Middle frontal gyrus (tissue), 1 donor: ENCODE data around the gene KLHDC10.
"Not testable (repeated sequence)": the region's sequence is repeated elsewhere in the genome, so short reads cannot be mapped to it uniquely, and the experiment has no call there.

Source experiments
- DNase-seq: peaks from one replicate; pipeline ENCODE4 v3.0.0-alpha.2; 2015; ENCODE audit warnings: low spot score; ENCODE audit errors: extremely low spot score

The KLHDC10 gene

DNA sequence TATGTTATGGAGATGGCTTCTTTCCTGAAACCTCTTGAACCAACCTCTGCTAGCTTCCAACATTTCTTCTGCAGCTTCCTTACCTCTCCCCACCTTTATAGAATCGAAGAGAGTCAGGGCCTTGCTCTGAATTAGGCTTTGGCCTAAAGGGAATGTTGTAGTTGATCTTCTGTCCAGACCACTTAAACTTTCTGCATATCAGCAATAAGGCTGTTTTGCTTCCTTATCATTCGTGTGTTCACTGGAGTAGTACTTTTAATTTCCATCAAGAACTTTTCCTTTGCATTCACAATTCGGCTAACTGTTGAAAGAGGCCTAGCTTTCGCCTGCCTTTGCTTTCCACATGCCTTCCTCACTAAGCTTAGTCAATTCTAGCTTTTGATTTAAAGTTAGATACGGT lies 48.0 kb downstream of the KLHDC10 start:
- DNase-seq: no peak

GRCh38 chr7:130118801-130119200 lies 48.5 kb downstream of the KLHDC10 start:
- DNase-seq: no peak

DNA sequence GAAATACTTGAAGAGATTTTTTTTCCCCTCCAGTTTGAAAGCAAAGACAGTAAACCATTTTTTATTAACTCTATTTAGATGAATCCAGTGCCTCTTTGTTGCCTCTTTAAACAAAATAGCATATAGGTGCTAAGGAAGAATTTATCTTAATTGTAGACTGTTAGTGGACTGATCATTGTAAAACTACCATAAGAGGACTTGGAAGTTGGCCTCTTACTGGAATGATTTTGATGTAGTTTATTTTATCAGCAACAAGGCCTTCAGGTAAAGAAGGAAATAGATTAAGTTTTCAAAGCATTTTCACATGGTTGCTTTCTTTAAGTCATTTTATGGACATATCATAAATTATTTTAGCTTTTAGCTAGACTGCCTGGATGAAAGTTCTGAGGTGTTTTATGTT lies 53.2 kb downstream of the KLHDC10 start:
- no peak for DNase-seq

GRCh38 chr7:130124711-130125110 lies 54.4 kb downstream of the KLHDC10 start:
- DNase-seq: no peak

- not testable (repeated sequence) for DNase-seq
These were observed 56.5 kb downstream of the KLHDC10 start for GRCh38 chr7:130126840-130127239.

DNA sequence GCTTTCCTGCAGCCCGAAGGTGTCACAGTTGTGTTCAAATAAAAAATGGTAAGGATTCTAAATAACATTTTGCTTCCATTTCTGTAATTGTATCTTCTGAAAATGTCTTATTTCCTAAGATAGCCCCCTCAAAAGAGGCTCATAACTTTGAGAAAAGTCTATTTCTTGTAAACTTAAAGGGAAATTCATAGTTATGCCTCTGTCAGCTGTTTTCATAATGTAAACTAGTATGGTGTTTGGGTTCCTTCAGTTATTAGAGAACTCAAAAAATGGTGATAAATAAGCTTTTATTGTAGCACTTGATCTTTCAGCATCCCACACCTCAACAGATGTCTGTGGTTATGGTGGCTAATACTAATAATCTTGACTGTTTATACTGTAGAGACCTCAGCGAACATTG lies 57.1 kb downstream of the KLHDC10 start:
- no peak for DNase-seq

DNA sequence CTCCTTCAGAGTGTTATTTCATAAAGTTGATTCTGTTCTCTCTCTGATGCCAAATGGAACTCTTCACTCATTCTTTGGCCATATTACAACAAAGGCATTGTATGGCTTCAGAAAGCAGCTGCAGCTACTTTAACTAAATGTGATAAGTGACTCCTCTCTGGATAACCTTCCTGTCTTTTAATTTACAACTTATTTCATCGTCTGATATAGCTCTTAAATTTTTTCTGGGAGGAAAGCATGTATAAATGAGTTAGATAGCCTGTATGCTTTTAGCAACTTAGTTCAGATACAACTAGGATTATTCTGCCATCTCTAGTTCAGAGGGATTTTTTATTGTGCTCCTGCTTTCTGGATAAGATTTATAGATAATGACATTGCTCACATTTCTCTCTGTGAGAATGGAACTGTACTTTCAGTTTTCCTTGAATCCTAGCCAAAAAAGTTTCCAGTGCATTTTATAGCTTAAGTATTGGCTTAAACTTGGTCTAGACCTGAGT lies 57.5 kb downstream of the KLHDC10 start:
- no peak for DNase-seq

- DNase-seq: no peak
These were observed 58.7 kb downstream of the KLHDC10 start for GRCh38 chr7:130129011-130129411.

DNA sequence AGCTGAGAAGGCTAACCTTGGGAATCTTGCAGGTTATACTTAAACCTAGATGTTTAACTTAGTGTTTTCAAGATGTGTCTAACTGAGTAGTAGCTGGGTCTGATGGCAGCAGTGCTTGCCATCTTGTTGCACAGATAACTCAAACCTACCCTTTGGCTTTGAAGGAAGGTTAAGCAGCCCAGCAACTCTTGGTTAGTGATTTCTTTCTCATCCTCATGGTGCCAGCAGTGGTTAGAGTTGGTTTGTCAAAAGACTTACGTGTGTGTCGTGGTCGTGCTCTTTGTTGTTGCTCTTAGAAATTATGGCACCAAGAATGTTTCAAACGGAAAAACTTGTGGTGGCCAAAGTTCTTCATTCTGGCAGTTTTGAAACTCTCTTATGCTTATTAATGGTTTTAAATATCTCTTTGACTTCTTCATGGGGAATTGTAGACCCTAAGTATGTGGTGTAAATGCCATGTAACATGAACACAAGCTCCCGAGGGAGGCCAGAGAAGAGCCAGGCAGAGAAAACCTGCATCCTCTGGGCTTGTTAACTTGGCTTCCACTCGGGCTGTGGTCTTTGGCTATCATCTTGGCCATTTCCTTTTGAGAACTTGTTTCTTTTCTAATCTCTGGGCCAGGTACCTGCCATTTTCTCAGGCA lies 61.0 kb downstream of the KLHDC10 start:
- DNase-seq: no peak

DNA sequence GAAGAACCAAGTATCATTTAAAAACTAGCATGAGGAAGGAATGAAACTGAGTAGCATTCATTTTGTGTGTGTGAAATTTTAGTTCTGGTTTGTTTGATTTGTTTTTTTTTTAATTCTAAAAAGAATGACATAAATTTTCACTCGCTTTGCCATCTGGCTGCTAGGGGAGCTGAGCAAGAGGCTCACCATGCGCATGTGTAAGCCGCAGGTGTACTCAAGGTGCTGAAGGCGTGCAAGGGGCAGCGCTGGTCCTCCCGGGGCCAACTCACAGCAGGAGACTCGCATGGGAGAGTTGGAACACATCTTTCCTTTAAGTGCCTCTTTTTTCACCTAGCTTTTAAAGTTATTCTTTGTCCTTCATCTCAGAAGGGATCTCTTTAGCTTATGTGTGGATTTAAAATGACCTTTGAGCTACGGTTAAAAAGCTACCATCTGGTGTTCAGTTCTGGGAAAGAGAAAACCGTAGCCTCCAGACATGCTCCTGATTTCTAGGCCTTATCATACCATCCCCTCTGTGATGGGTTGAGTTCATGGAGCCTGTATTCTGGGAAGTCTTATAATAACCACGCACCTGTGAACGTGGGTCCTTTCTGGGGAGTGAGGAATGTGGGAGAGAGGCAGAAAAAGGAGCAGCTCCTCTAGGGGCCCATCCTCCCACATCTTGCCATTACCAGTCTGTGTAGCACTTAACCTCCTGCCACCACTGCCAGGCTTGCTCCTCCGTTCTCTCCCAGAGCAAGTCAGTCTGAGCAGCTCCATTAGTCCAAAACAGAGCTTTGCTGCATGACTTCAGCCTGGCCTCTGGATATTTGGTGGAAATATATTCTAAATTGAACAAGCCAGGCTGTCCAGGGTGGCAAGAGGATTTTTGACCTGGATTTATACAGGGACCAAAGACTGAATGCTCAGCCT lies 61.9 kb downstream of the KLHDC10 start:
- no peak for DNase-seq

GRCh38 chr7:130133029-130133782 lies 62.9 kb downstream of the KLHDC10 start:
- DNase-seq: no peak

- DNase-seq: no peak
These were observed 63.8 kb downstream of the KLHDC10 start for GRCh38 chr7:130134106-130134636.

DNA sequence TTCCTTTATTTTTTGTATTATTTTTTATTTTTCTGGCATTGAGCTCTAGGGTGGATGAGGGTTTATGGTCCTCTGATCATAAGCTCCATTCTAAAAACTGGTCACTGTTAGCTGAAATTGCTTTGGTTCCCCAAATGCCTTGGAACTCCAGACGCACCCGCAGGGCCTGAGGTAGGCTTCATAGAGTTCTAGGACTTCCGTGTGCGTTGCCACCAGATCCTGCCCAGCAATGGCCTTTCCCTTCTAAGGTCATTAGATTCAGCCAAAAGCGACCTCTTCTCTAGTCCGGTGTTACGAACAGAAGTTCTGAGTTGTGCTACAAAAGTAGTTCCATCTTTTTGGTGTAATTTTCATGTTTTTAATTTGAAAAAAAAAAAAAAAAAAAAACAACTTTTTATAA lies 64.4 kb downstream of the KLHDC10 start:
- DNase-seq: no peak

DNA sequence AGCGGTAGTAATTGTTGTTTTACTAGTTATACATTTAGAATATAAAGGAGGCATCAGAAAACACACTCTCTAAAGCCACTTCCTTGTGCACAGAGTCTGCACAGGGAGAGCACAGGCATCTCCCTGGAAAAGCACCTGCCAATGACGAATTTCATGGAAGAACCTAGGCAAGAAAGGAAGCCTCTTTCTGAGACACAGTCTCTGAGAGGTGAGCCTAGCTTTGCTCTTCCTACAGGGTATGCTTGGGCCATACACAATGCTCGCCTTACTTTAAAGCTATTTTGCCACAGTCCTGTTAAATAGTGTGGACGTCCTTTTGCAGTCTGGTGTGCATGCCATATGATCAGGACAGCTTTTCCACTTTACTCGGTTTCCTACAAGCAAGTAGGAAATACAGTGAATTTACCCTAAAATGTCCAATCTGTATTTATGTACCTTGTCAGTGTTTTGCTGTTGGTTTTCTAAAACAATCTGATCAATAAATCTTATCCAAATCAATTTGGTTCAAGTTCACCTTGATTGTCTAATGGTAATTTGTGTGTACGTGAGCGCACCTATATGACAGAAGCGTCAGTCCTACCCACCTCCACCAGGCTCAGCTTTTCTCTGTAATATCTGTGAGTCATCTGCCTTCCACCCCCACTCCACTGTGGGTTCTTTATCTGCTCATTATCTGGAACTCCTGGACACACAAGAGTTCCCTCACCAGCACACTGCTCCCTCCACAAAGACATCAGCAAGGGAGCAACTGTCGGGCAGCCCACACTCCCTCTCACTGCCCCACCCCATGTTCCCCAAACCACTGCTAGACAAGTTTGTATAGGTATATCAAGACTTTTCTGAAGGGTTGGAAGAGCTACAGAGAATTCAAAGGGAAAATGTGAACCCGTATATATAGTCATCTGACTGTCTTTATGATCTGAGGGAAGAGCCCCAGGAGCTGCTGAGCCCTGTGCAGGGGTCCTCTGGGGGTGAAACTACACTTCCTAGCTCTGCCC lies 65.2 kb downstream of the KLHDC10 start:
- DNase-seq: no peak

DNA sequence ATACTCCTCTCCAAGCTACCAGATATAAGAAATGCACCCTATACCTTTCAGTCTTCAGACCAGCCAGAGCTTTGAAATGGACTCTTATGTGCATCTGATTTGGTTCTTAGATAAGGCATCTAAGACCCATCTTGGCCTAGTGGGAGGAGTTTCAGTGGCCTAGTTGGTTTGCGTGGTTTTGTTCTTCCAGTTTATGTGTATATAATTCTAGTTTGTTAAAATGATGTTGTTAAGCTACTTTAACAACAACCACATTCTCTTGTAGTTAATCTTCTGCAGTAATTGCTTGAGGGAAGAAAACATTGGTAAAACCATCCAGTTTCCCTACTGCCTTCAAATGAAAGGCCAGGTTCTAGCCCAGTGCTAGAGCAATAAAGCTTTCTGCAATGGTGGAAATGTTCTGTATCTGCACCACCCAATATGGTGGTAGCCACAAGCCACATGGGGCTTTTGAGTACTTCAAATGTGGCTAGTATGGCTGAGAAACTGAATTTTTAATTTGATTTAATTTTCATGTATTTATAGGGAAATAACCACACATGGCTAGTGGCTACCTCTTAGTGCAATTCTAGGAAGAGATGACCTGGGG lies 66.3 kb downstream of the KLHDC10 start:
- DNase-seq: no peak

- DNase-seq: no peak
These were observed 66.9 kb downstream of the KLHDC10 start for GRCh38 chr7:130137207-130137606.

DNA sequence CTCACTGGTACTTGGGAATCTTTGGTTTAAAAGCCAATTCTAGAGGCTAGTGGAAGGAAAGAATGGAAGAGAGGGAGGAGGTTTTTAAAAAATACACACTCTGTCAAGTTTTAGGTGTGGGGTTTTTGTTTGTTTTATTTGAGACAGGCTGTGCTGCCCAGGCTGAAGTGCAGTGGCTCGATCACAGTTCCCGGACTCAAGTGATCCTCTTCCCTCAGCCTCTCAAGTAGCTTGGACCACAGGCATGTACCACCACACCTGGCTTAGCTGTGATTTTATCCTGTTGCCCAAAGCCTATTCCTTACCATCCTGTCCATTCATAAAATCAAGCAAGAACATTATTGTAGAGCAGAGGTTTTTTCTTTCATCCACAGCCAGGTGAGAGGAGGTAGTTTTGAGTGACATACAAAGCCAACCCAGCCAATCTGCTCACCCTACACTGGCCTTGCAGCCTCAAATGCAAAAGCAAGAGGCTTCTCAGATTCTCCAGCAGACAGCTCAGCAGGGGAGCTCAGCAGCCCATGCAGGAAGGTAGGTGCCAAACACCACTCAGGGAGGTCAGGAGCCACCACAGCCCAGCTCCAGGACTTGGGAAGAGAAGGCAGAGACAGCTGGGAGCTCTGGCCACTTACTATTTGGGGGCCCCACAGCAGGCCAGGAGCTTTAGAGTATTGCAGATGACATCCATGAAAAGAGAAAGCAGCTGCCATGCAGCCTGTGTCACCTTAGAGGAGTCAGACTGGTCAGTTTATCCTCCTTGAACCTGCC lies 69.0 kb downstream of the KLHDC10 start:
- DNase-seq: no peak

- no peak for DNase-seq
These were observed 70.3 kb downstream of the KLHDC10 start for GRCh38 chr7:130140551-130141160.
